ENCODE data around the gene LZTR1.
A peak's percentile ranks its signal among the peaks of the same experiment; 100 is the strongest.

The LZTR1 gene

DNA sequence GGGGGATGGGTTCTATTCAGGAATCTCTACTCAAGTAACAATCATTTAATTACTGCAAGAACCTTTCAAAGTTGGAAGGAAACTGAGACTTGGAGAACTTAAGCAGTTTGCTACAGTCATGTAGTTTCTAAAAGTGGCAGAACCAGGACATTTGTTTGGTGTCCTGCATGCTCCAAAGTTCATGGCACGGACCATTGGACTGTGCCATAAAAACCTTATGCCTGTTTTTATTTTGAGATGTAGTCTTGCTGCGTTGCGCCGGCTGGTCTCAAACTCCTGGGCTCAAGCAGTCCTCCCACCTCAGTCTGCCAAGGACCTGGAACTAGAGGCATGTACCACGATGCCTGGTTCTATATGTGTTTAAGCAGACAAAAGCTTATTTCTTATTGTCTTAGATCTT is 33.6 kb upstream of the LZTR1 start:
- no peak for DNase-seq
- in situ Hi-C loops (cut with HindIII; ENCODE audit: low pct_ligation_motif_present, low pct_unique_long_range_greater_than_20kb, low sequenced_read_pairs), result no loop called here

DNA sequence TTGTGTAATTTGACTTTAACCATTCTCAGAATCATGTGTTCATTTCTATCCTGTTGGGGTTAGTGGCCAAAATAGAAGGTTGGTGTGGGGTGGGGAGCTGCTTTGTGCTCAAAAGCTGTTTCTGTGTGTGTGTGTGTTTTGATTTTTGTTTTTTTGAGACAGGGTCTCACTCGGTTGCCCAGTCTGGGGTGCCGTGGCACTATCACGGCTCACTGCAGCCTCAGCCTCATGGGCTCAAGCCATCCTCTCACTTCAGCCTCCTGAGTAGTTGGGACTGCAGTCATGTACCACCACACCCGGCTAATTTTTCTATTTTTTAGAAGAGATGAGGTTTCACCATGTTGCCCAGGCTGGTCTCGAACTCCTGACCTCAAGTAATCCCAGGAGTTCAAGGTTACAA is 33.1 kb upstream of the LZTR1 start:
- in situ Hi-C loops (cut with HindIII; ENCODE audit: low pct_ligation_motif_present, low pct_unique_long_range_greater_than_20kb, low sequenced_read_pairs), result no loop called here
- no peak for DNase-seq

DNA sequence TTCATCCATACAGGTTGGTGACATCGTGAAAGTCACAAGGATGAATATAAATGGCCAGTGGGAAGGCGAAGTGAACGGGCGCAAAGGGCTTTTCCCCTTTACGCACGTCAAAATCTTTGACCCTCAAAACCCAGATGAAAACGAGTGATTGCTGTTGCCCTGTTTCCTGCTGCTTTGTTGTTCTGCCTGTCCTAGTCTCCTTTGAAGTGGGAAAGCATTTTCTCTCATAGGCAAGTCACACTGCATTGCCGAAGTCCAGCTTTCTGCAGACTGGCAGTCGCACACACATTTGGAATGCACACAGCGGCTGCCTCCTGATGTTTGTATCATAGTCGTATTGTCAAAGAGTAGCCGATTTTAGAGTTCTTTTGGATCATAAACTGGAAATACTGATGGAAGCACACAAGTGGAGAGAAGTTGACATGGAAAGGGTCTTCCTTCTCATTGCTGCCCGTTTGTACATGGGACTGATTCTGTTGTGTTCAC is 32.4 kb upstream of the LZTR1 start:
- no peak for DNase-seq
- in situ Hi-C loops (cut with HindIII; ENCODE audit: low pct_ligation_motif_present, low pct_unique_long_range_greater_than_20kb, low sequenced_read_pairs), result no loop called here

DNA sequence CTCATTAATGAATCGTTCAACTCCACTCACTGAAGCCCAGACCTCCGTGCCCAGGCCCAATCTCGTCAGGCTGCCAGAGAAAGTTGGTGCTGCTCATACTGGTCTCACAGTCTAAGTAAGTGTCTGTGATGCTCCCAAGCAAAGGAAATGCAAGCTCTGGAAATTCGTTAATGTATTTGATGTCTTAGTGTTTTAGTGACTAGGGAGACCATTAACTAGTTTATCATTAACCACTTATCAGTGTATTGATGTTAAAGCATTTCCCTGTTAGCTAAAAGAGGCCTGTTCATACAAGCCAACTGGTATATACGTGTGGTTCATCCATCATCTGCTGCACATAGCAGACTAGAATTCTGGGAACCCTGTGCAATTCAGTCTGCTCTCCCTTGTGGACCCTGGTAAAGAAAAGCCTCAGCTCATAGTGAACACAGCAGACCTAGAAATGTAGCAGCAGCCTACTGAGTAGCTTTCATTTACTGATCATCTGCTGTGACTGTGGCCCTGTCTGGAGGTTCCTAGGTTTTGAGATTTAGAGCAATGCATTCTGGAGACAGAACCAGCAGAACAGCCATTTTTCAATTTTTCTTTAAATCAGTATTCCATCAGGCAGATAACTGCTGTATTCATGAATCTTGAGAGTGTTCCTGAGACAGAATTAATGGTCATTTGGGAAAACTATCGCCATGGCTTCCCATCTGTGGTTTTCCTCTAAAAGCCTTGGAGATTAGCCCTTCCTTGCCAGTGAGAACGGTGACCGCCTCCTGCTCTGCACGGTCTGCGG is 30.8 kb upstream of the LZTR1 start:
- in situ Hi-C loops (cut with HindIII; ENCODE audit: low pct_ligation_motif_present, low pct_unique_long_range_greater_than_20kb, low sequenced_read_pairs), result no loop called here
- DNase-seq, result peak; percentile 29

DNA sequence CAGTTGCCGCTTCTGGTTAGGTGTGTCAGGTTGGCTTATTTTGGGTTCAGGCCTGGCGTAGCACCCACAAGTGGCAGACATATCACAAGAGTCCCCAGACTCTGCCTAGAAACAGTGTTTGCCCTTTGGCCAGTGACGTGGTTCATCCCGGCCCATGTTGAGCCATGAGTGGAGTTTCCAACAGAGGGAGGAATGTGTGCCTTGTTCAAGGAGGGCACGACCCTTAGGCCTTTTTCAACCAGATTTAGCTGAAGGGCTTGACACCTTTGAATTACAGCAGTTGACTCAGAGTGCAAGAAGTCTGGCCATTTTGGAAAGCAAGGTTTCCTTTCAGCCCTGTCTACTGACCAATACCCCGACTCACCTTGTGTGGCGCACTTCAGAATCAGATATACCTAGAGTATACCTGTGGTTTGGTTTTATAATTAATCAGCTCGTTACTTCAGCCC is 30.1 kb upstream of the LZTR1 start:
- DNase-seq, result no peak
- in situ Hi-C loops (cut with HindIII; ENCODE audit: low pct_ligation_motif_present, low pct_unique_long_range_greater_than_20kb, low sequenced_read_pairs), result no loop called here

DNA sequence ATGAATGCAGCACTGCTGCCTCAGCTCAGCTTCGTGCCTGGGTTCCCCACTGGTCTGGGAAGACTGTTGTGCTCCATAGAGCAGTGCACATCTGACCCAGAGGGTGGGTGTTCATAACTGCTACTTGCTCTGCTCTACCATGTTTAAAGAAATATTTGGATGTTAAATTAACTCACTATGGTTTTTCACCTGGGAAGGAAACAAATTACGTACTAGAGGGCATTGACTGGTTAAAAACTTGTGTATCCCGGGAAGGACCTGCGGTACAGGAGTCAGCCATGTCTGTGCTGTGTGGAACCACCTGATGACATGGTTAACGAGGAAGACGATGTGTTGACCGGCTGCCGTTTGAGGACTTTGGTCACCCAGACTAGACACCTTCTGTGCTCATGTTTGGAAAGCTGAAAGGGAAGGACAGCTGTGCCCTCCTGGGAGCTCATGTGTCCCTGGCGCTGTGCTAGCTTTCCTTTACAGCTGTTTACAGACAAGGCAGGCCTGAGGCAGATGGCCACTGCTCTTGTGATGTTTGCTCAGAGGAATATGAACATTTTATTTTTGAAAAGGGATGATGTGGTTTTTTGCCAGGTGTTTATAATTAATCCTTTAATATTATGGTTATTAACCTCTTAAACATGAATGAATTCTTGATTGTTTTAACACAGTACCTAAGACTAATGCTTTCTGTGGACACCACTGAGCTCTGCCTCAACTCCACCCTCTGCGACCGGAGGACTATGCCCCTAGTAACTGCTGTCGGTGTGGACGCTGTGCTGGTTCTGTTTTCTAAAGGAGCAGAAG is 29.4 kb upstream of the LZTR1 start:
- DNase-seq, result no peak
- in situ Hi-C loops (cut with HindIII; ENCODE audit: low pct_ligation_motif_present, low pct_unique_long_range_greater_than_20kb, low sequenced_read_pairs), result no loop called here

DNA sequence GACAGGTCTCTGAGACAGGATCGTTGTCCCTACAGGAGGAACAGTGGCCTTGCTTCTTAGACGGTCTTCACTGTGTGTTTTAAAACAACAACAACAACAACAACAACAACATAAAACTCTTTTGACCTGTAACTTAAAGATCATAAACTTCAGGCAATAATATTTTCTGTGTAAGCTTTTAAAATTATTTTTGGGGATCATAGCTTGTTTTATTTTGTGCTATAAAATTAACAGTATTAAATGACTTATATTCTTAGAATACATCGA is 28.8 kb upstream of the LZTR1 start:
- DNase-seq, result no peak
- in situ Hi-C loops (cut with HindIII; ENCODE audit: low pct_ligation_motif_present, low pct_unique_long_range_greater_than_20kb, low sequenced_read_pairs), result no loop called here

DNA sequence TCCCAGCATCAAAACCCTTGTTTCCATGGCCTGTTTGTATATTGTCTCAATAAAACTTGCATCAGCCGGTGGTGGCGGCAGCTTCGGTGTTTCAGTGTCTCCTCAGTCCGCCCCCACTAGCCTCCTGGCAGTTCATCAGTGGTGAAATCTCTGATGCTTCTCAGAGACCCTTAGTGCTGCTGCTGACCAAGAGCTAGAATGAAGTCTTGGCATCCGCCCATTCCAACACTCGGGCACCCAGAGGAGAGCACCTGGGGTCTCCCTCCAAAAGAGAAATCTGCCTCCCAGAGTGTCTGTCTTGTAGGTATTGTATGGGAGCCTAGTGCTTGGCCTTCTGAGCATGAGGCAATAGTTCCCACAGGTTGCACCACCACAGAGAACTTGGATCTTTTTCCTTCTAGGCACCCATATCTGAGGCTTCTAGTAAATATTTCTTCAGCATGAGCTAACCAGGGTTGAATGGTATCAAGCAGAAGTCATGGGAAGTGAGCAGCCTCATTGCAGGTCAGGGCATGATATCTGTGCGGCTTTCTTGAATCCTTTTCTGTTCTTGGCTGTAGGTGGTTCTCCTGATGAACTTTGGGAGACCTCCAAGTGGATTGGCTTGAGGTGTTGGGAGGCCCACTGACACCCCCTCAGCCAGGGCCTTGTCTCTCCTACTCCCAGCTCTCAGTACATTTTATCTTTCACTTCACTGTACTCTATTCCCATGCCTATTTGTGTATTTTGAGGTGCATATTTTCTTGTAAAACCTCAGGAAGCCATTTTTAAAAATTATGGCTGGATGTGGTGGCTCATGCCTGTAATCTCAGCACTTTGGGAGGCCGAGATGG is 28.2 kb upstream of the LZTR1 start:
- DNase-seq, result no peak
- in situ Hi-C loops (cut with HindIII; ENCODE audit: low pct_ligation_motif_present, low pct_unique_long_range_greater_than_20kb, low sequenced_read_pairs), result no loop called here

DNA sequence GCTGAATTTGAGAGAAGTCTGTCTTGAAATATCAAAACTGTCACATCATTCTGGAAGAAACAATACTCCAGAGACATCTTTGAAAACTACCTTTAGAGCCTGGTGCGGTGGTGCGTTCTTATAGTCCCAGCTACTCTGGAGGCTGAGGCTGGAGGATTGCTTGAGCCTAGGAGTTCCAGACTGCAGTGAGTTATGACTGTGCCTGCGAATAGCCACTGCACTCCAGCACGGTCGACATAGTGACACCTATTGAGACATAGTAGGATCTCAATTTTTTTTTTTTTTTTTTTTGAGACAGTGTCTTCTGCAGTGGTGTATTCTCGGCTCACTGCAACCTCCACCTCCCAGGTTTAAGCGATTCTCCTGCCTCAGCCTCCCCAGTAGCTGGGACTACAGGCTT is 26.5 kb upstream of the LZTR1 start:
- in situ Hi-C loops (cut with HindIII; ENCODE audit: low pct_ligation_motif_present, low pct_unique_long_range_greater_than_20kb, low sequenced_read_pairs), result no loop called here

DNA sequence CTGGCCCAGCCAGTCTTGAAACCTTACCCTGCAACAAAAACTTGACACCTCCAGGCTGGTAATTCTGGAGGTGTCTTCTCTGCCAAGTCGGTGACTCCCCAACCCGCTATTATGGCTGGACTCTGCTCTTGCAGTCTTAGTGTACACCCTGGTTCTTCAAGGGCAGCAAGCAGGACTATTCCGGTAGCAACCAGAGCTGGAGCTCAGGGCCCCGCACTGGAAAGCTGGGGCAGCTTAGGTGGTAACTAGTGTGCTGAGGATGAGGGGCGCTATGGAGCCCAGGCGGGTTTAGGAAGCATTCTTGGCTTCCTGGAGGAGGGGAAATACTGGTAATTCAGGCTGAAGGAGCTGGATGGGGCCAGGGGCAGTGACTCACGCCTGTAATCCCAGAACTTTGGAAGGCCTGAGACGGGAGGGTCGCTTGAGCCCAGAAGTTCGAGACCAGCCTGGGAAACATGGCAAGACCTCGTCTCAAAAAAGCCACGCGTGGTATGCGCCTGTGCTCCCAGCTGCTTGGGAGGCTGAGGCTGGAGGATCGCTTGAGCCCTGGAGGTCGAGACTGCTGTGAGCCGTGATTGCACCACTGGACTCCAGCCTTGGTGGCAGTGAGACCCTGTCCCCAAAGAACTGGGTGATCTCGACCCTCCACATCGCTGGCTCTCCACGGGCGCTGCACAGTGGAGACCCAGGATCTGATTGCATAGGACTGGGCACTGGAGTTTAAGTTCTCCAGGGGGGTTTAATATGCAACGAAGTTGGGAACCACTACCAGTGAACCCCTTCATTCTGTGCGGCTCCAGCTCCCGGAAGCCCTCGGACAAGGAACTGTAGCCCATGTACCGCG is 25.6 kb upstream of the LZTR1 start:
- in situ Hi-C loops (cut with HindIII; ENCODE audit: low pct_ligation_motif_present, low pct_unique_long_range_greater_than_20kb, low sequenced_read_pairs), result no loop called here
- DNase-seq, result peak; percentile 56

More for the DNA sequence above, 26.5 kb upstream of the LZTR1 start:
- no peak for DNase-seq

DNA sequence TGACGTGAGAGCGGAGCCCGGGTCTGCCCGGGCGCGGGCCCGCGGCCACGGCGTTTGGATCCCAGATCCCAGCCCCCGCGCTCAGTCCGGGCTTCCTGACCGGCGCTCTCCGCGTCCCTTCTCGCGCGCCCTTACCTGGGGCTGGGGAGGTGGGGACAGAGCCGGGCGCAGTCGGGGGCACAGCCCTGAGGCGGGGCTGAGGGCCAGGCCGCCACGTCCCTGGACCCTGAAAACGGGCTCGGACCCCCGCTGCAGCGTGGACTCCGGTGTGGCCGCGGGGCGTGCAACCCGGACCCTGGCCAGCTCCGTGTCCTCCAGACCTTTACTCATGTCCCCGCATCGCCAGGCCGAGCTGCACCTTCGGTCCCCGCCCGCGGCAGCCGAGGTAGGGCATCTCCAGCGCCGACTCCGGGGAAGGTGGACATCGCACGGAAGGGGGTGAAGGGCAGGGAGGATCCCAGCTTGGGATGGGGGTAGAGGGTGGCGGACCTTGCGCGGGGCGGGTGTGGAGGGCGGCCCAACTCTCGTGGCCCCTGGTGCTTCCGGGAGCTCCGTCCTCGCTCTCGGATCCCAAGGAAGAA is 24.9 kb upstream of the LZTR1 start:
- peak; percentile 30 for DNase-seq

DNA sequence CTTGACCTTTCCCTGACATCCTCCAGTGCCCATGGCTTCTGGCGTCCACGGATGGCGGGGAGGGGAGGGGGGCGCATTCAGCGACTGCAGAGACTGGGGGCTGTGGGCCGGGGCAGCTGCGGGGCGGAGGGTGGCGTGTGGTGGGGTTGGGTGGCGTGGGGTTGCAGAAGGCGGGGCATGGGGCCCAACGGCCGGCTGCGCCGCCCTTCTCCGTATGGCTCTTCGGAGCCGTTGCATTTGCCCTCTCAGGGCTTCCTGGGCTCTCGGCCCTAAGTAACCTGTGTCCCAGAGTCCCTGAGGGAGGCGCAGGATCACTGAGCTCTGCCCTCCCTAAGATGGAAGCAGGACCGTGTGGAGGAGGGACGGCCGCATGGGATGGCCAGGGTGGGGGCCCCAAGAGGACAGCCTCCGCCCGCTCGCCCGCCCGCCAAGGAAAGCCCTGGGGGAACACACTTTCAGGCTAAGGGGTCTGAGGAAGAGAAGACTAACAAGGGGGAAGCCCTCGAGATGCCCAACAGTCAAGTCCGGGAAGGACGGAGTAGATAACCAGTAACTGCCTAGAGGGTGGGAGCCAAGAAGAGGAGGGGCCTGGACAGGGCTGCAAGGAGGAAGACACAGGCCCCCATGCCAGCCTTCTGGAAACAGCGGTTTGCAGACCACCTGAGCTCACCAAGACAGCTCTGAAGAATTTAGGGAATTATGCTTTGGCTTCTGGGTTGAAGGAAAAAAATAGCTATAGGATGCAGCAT is 24.2 kb upstream of the LZTR1 start:
- in situ Hi-C loops (cut with HindIII; ENCODE audit: low pct_ligation_motif_present, low pct_unique_long_range_greater_than_20kb, low sequenced_read_pairs), result no loop called here
- DNase-seq, result peak; percentile 71

More for the DNA sequence above, 24.9 kb upstream of the LZTR1 start:
- in situ Hi-C loops (cut with HindIII; ENCODE audit: low pct_ligation_motif_present, low pct_unique_long_range_greater_than_20kb, low sequenced_read_pairs), result no loop called here

DNA sequence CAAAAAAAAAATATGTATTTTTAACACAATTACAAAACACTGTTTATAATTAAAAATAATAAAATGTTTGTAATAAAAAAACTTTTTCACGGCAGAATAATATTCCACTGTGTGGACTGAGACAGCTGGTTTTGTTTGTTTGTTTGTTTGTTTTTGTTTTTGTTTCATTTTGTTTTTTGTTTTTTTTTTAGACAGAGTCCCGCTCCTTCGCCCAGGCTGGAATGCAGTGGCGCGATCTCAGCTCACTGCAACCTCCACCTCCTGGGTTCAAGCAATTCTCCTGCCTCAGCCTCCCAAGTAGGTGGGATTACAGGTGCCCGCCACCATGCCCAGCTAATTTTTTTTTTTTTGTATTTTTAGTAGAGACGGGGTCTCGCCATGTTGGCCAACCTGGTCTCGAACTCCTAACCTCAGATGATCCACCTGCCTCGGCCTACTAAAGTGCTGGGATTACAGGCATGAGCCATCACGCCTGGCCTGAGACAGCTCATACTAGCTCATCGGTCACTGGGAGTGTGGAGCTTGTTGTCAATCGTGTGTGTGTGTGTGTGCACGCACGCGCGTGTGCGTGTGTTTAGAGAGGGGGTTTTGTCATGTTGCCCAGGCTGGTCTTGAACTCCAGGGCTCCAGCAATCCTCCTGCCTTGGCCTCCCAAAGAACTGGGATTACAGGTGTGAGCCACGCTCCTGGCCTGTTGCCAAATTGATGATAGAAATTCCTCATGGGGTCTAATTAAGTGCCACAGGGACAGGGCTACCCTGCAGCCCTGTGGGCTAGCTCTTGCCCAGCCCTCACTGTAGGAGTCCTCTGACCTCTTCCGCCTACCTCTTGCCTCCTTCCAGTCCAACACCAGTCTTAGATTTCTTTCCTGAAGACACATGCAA is 22.3 kb upstream of the LZTR1 start:
- in situ Hi-C loops (cut with HindIII; ENCODE audit: low pct_ligation_motif_present, low pct_unique_long_range_greater_than_20kb, low sequenced_read_pairs), result no loop called here
- no peak for DNase-seq

DNA sequence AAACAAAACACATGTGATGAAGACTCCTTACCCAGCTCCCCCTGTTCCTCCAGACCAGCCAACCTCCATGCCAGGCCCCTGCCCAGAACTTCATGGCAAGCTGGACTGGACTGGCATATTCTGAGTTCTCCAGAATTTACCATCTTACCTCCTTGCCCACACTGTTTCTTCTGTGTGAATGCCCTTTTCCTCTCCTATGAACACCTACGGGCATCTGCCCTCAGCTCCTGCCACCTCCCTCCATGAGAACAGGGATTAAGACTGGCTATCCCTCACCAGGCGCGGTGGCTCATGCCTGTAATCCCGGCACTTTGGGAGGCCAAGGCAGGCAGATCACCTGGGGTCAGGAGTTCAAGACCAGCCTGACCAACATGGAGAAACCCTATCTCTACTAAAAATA is 21.5 kb upstream of the LZTR1 start:
- DNase-seq, result no peak
- in situ Hi-C loops (cut with HindIII; ENCODE audit: low pct_ligation_motif_present, low pct_unique_long_range_greater_than_20kb, low sequenced_read_pairs), result no loop called here

DNA sequence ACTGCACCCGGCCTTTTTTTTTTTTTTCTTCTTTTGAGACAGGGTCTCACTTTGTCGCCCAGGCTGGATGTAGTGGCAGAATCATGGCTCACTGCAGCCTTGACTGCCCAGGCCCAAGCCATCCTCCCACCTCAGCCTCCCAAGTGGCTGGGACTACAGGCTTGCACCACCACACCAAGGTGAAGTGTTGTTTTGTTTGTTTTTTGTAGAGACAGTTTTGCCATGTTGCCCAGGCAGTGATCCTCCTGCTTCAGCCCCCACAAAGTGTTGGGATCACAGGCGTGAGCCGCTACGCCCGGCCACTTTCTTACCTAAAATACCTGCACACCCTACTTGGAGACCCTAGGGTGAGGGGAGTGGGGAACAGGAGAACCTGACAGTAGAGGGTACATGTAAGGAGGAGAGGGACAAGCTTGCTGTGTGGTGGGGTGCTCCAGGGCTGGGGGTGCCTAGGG is 19.6 kb upstream of the LZTR1 start:
- in situ Hi-C loops (cut with HindIII; ENCODE audit: low pct_ligation_motif_present, low pct_unique_long_range_greater_than_20kb, low sequenced_read_pairs), result no loop called here
- no peak for DNase-seq

DNA sequence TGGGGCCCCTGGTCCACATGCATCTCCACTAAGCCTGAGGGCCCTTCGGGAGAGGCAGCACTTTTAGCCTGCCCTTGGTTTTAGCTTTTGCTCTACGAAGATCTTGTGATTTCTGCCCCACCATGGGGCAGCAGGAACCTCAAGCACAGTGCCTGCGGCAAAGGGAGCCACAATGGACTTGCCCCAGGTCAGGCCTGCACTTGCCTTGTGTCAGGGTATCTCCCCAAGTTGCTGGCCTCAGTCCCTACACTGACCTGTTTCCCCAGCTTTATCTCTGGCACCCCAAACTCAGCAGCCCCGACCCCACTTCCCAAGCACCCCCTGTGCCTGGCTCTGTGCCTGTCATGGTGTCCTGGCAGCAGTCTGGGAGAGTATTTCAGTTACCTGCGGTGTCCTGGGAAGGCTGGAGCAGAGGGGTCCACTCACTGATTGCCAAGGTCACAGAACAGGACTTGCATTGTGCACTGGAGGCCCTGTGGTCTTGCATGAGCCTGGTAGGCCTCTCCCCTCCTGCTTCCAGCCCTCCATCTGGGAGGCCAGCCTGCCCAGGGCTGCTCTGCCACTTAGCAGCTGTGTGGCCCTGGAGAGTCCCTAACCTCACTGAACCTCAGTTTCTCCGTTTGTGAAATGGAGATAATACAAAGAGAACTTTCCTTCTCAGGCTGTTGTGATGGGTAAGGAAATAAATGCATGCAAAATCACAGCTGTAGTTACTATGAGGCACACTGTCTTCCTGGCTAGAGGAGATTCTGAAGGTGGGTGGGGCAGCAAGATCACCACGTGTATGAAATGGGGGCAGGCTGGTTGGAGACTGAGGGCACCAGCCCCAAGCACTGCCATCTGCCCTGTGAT is 18.7 kb upstream of the LZTR1 start:
- in situ Hi-C loops (cut with HindIII; ENCODE audit: low pct_ligation_motif_present, low pct_unique_long_range_greater_than_20kb, low sequenced_read_pairs), result no loop called here
- DNase-seq, result no peak

Data from ACHN (cell line).